ENCODE data around the gene SUGT1.

SUGT1 gene

GRCh38 chr13:52738719-52739467 lies 86.3 kb downstream of the SUGT1 start:
- DNase-seq, result no peak

- DNase-seq, result no peak
Measured at GRCh38 chr13:52739468-52740071, 86.9 kb downstream of the SUGT1 start, which contains the start of gene CNMD. CNMD (minus strand) TSS chr13:52739820; CDS start chr13:52739701, 119 bp downstream.

GRCh38 chr13:52743569-52743968 lies 90.9 kb downstream of the SUGT1 start:
- DNase-seq, result no peak

GRCh38 chr13:52743988-52744387 lies 91.4 kb downstream of the SUGT1 start:
- no peak for DNase-seq

GRCh38 chr13:52744842-52745375 lies 92.3 kb downstream of the SUGT1 start:
- DNase-seq, result no peak

- no peak for DNase-seq
Measured at GRCh38 chr13:52746141-52746540, 93.5 kb downstream of the SUGT1 start.

- DNase-seq, result no peak
Measured at GRCh38 chr13:52749419-52749818, 96.8 kb downstream of the SUGT1 start.
